ENCODE measurements around the gene NHERF2.

Gene NHERF2

DNA sequence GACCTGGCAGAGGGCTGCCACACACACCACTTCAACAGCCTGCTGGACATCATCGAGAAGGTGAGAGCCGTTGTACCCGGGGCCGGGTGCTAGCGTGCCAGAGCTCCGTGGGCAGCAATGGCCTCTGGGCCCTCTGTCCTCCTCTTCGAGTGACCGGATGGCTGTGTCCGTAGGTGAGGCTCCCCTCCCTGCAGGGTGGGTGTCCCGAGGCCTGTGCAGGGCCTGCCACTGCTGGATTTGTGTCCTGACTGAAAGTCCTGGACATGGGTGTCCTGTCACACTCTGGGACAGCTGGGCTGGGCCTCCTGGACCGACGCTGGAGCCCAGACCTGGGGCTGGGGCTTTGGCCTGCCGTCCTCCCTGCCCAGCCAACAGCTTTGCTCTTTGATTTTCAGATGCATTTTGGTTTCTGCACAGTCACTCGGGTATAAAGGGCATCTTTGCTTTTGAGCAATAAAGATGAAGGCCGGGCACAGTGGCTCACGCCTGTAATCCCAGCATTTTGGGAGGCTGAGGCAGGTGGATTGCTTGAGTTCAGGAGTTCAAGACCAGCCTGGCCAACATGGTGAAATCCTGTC, 37.8 kb downstream of the NHERF2 start:
- TF ChIP-seq, protein P1, sequence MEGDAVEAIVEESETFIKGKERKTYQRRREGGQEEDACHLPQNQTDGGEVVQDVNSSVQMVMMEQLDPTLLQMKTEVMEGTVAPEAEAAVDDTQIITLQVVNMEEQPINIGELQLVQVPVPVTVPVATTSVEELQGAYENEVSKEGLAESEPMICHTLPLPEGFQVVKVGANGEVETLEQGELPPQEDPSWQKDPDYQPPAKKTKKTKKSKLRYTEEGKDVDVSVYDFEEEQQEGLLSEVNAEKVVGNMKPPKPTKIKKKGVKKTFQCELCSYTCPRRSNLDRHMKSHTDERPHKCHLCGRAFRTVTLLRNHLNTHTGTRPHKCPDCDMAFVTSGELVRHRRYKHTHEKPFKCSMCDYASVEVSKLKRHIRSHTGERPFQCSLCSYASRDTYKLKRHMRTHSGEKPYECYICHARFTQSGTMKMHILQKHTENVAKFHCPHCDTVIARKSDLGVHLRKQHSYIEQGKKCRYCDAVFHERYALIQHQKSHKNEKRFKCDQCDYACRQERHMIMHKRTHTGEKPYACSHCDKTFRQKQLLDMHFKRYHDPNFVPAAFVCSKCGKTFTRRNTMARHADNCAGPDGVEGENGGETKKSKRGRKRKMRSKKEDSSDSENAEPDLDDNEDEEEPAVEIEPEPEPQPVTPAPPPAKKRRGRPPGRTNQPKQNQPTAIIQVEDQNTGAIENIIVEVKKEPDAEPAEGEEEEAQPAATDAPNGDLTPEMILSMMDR (conservative IDR thresholded peaks at IDR 0.05): no peak
- H3K27ac ChIP-seq: no peak overlapping the region

DNA sequence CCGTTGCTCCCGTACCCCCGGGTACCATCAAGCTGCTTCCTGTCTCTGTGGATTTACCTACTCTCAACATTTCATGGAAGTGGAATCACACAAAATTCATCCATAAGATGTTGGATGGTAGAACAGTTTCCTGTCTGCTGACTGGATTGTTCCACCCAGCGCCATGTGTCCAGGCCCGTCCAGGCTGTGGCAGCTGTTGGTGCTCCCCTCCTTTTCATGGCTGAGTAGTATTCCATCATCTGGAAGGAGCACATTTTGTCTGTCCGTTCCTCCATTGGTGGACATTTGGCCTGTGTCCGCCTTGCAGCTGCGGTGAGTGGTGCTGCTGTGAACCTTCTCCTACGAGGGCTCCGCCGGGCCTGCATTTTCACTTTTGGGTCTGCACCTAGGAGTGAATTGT, 39.4 kb downstream of the NHERF2 start:
- TF ChIP-seq, protein P1 (conservative IDR thresholded peaks at IDR 0.05): no peak
- H3K27ac ChIP-seq: no peak overlapping the region

DNA sequence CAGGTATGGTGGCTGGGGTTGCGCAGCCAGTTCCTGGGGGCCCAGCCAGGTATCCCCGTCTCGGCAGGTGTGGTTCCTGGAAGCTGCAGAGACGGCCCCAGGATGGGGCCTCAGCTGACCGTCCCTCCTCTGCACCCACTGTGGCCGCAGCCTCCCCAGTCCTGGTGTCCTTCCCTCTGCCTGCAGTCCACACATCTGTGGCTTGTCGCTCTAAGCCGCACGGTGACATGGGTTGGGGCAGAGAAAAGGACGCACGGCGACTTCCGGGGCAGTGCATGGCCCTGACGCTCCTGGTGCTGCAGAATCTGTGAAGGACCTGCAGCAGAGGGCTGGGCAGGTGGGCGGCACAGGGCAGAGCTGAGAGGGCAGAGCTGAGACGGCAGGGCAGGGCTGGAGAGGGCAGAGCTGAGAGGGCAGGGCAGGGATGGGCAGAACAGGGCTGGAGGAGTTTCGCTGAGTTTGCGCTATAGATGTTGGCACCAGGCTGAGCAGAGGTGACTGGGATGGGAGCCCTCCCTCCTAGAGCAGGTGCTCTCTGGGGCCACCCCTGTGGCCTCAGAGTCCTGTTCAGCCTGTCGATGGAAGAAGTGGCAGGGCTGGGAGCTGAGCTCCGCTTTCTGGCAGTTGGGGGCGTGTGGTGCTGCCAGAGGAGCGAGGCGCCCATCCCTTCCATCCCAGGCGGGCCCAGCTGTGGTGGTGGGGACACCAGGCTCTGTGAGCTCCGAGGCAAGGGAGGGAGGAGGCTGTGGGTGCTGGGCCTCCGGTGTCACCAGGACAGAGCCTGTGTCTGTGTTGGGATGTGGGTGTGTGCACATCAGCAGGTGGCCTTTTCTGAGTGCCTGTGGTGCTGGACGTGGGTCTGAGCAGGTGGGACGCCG, 44.1 kb downstream of the NHERF2 start:
- TF ChIP-seq, protein P1 (conservative IDR thresholded peaks at IDR 0.05): no peak
- H3K27ac ChIP-seq: no peak overlapping the region

DNA sequence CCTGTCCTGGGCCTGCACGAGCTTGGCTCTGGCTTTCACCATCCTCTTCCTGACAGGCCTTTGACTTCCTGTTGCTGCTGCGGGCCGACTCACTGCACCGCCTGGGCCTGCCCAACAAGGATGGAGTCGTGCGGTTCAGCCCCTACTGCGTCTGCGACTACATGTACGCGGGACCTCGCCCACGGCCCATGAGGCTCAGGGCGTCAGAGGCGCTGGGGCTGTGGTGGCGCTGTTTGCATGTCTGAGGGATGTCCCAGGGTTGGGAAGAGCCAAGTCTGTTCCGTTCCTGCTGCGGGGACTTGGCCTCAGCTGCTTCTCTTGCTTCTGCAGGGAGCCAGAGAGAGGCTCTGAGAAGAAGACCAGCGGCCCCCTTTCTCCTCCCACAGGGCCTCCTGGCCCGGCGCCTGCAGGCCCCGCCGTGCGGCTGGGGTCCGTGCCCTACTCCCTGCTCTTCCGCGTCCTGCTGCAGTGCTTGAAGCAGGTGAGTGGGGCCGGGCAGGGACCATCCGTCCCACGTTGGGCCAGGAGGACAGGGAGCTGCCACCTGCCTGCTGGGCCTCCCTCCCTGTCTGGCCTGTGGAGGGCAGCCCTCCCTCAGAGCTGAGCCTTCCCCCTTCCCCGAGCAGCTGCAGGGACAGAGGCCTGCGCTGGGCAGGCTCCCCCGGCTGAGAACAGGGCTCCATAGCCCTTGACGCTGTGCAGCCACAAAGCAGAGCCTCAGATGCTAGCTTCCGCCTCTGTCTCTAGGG, 44.9 kb downstream of the NHERF2 start:
- TF ChIP-seq, protein P1 (conservative IDR thresholded peaks at IDR 0.05): no peak
- H3K27ac ChIP-seq: no peak overlapping the region

DNA sequence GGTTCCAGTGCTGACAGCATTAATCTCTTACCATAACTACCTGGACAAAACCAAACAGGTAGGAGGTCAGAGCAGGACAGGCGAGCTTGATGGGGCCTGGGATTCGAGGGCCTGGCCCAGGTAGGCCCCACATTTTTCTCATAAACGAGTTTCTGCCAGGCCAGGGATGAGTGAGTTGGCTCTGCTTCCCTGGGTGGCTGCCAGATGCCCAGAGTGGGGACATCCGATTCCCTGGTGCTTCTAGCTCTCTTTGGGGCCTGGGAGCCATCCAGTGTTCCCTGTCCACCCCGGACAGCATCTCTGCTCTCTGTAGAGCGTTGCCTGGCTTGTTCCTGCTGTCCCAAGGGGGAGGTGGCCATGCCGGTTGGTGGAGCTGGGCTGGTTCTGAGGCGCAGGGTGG, 46.2 kb downstream of the NHERF2 start:
- no peak overlapping the region for H3K27ac ChIP-seq
- TF ChIP-seq, protein P1 (conservative IDR thresholded peaks at IDR 0.05): no peak

DNA sequence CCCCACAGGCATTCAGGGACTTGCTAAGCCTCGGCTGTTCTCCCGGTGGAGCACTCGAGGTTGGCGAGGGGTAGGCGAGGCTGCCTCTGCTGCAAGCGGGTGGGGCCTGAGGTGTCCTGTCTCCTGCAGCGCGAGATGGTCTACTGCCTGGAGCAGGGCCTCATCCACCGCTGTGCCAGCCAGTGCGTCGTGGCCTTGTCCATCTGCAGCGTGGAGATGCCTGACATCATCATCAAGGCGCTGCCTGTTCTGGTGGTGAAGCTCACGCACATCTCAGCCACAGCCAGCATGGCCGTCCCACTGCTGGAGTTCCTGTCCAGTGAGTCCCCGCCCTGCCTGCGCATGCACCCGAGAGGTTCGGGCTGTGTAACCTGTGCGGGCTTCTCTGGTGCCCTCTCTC, 47.4 kb downstream of the NHERF2 start:
- H3K27ac ChIP-seq: no peak overlapping the region
- TF ChIP-seq, protein P1 (conservative IDR thresholded peaks at IDR 0.05): no peak

DNA sequence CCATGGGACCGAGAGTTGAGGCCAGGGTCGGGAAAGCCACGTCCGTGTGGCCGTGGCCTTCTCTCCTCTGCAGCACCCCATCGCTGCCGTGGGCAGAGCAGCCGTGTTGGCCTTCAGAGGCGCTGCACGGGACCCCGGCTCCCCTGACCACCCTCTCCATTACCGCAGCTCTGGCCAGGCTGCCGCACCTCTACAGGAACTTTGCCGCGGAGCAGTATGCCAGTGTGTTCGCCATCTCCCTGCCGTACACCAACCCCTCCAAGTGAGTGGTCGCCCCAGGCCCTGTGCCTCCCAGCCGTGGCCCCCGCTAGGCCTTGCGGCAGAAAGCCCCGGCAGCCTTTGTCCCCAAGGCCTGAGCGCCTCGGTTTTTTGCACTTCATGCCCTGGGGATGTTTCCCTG, 48.9 kb downstream of the NHERF2 start:
- TF ChIP-seq, protein P1 (conservative IDR thresholded peaks at IDR 0.05): no peak
- no peak overlapping the region for H3K27ac ChIP-seq

All from VCaP (cell line).